Measurements from ENCODE around the gene RECQL5.

DNA sequence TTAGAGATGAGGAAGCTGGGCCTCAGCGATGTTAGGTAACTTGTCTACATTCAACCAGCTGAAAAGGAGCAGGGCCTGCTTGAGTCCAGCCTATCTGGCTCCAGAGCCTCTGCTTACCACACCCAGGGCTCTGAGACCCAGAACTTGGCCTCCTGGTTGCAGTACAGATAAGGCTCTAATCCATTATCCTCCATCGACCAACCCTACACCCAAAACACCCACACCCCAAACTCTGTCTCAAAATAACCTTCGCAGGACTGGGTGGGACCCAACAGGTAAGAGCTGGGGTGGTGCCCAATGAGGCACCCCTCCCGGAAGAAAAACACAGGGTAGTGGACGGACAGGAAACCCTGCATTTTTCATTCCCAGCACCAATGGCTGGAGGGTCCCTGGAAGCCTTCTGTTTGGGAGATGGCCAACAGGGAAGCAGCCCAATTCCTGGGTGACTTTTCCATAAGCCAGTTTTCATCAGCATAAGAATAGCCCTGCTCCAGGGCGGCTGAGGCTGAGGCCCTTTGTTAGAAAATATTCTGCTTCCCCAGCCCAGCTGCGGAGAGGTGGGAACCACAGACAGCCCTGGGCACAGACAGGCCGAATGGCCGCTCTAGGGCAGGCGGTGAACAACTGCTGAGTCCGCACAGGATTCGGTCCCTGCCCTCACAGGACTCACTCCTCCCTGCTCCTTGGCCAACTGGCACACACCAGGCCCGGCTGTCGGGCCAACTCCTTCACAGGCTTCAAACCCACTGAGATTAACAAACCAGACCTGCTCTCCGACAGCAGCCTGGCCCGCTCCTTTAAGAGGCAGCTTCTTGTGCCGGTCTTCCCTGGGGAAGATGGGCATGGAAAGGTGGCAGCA lies 23.9 kb downstream of the RECQL5 start:
- TF ChIP-seq FOXM1 (IDR thresholded peaks at IDR 0.05; ENCODE audit: borderline replicate concordance) (no peak), ZNF384 (IDR thresholded peaks at IDR 0.05) (no peak), TARDBP (IDR thresholded peaks at IDR 0.05) (no peak), NFRKB (IDR thresholded peaks at IDR 0.05) (no peak)
- TF ChIP-seq, protein P1, sequence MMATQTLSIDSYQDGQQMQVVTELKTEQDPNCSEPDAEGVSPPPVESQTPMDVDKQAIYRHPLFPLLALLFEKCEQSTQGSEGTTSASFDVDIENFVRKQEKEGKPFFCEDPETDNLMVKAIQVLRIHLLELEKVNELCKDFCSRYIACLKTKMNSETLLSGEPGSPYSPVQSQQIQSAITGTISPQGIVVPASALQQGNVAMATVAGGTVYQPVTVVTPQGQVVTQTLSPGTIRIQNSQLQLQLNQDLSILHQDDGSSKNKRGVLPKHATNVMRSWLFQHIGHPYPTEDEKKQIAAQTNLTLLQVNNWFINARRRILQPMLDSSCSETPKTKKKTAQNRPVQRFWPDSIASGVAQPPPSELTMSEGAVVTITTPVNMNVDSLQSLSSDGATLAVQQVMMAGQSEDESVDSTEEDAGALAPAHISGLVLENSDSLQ (IDR thresholded peaks at IDR 0.05), result no peak

Measured in HEK293T (cell line).